ENCODE data around the gene LINGO3. TPM values are rescaled to one million over a fixed set of nuclear protein-coding genes. Genes with fewer than 3 reads are reported as not detected.

Gene LINGO3
- polyA plus RNA-seq, 1 donor (not counting 4 experiments of a cell fraction or from before 2014, with no cell fraction given): not detected

GRCh38 chr19:2300533-2300932 is 7.4 kb downstream of the LINGO3 start:
- Histone ChIP-seq H3K4me2 (ENCODE audit: control insufficient read depth, extremely low read depth, insufficient read depth, low read depth, low read length) (no peak overlapping the region), H3K79me2 (ENCODE audit: control insufficient read depth, insufficient read depth, low read length) (no peaks in the 10 kb centered on the region), H3K4me3 (ENCODE audit: control insufficient read depth in 2 of 3, extremely low read depth in 1 of 3, insufficient read depth in 2 of 3, low read depth in 1 of 3, low read length in 3 of 3) (no peak overlapping the region), H3K36me3 (ENCODE audit: control insufficient read depth in 2 of 2, extremely low read depth in 1 of 2, insufficient read depth in 2 of 2, low read length in 2 of 2) (no peaks in the 10 kb centered on the region), H2AFZ (ENCODE audit: control insufficient read depth, low read length) (no peak overlapping the region), H3K9me3 (ENCODE audit: control insufficient read depth, low read depth, low read length) (no peaks in the 10 kb centered on the region), H3K27me3 (ENCODE audit: control insufficient read depth, extremely low read depth, insufficient read depth, low read length) (peaks cover 37% of the 10 kb centered on the region), H3K4me1 (ENCODE audit: control insufficient read depth, extremely low read depth, insufficient read depth, low read length) (no peaks in the 10 kb centered on the region), H3K27ac (ENCODE audit: control insufficient read depth, insufficient read depth, low read length) (no peak overlapping the region), H3K9me1 (ENCODE audit: control insufficient read depth, extremely low read depth, insufficient read depth, low read length) (no peaks in the 10 kb centered on the region), H3K9ac (ENCODE audit: control insufficient read depth, extremely low read depth, insufficient read depth, low read length) (no peak overlapping the region), H4K20me1 (ENCODE audit: control insufficient read depth, extremely low read depth, insufficient read depth, low read length) (no peaks in the 10 kb centered on the region)
- DNase-seq (ENCODE audit: low read depth, low spot score) (no peak), FAIRE-seq (no peak)
- dilution Hi-C loops (cut with MboI; ENCODE audit: extremely low pct_ligation_motif_present, low sequenced_read_pairs): no loop called here
- no peak for TF ChIP-seq EZH2 (IDR thresholded peaks at IDR 0.05; ENCODE audit: low read length)
- TF ChIP-seq, protein P1, sequence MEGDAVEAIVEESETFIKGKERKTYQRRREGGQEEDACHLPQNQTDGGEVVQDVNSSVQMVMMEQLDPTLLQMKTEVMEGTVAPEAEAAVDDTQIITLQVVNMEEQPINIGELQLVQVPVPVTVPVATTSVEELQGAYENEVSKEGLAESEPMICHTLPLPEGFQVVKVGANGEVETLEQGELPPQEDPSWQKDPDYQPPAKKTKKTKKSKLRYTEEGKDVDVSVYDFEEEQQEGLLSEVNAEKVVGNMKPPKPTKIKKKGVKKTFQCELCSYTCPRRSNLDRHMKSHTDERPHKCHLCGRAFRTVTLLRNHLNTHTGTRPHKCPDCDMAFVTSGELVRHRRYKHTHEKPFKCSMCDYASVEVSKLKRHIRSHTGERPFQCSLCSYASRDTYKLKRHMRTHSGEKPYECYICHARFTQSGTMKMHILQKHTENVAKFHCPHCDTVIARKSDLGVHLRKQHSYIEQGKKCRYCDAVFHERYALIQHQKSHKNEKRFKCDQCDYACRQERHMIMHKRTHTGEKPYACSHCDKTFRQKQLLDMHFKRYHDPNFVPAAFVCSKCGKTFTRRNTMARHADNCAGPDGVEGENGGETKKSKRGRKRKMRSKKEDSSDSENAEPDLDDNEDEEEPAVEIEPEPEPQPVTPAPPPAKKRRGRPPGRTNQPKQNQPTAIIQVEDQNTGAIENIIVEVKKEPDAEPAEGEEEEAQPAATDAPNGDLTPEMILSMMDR (optimal IDR thresholded peaks at IDR 0.05 in 1 of 3, IDR thresholded peaks at IDR 0.05 in 1 of 3, conservative IDR thresholded peaks at IDR 0.05 in 1 of 3; ENCODE audit: extremely low read depth in 1 of 3, insufficient read depth in 2 of 3, low read length in 3 of 3): no peak

GRCh38 chr19:2296141-2296540 is 11.8 kb downstream of the LINGO3 start:
- H3K4me3 ChIP-seq (ENCODE audit: control insufficient read depth in 2 of 3, extremely low read depth in 1 of 3, insufficient read depth in 2 of 3, low read depth in 1 of 3, low read length in 3 of 3): no peak overlapping the region
- H3K9me3 ChIP-seq (ENCODE audit: control insufficient read depth, low read depth, low read length): no peaks in the 10 kb centered on the region
- H3K4me2 ChIP-seq (ENCODE audit: control insufficient read depth, extremely low read depth, insufficient read depth, low read depth, low read length): no peak overlapping the region
- H3K27me3 ChIP-seq (ENCODE audit: control insufficient read depth, extremely low read depth, insufficient read depth, low read length): peaks cover 49% of the 10 kb centered on the region
- H4K20me1 ChIP-seq (ENCODE audit: control insufficient read depth, extremely low read depth, insufficient read depth, low read length): no peaks in the 10 kb centered on the region
- dilution Hi-C loops (cut with MboI; ENCODE audit: extremely low pct_ligation_motif_present, low sequenced_read_pairs): no loop called here
- DNase-seq (ENCODE audit: low read depth, low spot score) (no peak), FAIRE-seq (no peak)
- TF ChIP-seq, protein P1 (optimal IDR thresholded peaks at IDR 0.05 in 1 of 3, IDR thresholded peaks at IDR 0.05 in 1 of 3, conservative IDR thresholded peaks at IDR 0.05 in 1 of 3; ENCODE audit: extremely low read depth in 1 of 3, insufficient read depth in 2 of 3, low read length in 3 of 3): no peak
- TF ChIP-seq EZH2 (IDR thresholded peaks at IDR 0.05; ENCODE audit: low read length): no peak
- H3K27ac ChIP-seq (ENCODE audit: control insufficient read depth, insufficient read depth, low read length): no peak overlapping the region
- no peak overlapping the region for H2AFZ ChIP-seq (ENCODE audit: control insufficient read depth, low read length)
- no peaks in the 10 kb centered on the region for H3K4me1 ChIP-seq (ENCODE audit: control insufficient read depth, extremely low read depth, insufficient read depth, low read length)
- H3K79me2 ChIP-seq (ENCODE audit: control insufficient read depth, insufficient read depth, low read length): no peaks in the 10 kb centered on the region
- H3K9me1 ChIP-seq (ENCODE audit: control insufficient read depth, extremely low read depth, insufficient read depth, low read length): no peaks in the 10 kb centered on the region
- no peaks in the 10 kb centered on the region for H3K36me3 ChIP-seq (ENCODE audit: control insufficient read depth in 2 of 2, extremely low read depth in 1 of 2, insufficient read depth in 2 of 2, low read length in 2 of 2)
- no peak overlapping the region for H3K9ac ChIP-seq (ENCODE audit: control insufficient read depth, extremely low read depth, insufficient read depth, low read length)

Measured in keratinocyte (primary cell).